Right forelimb (tissue), 1 donor: Measurements from ENCODE around the gene IL13RA2.

Source experiments
- DNase-seq: peaks from one replicate; pipeline ENCODE4 v3.0.0-alpha.2; 2018

IL13RA2 gene

DNA sequence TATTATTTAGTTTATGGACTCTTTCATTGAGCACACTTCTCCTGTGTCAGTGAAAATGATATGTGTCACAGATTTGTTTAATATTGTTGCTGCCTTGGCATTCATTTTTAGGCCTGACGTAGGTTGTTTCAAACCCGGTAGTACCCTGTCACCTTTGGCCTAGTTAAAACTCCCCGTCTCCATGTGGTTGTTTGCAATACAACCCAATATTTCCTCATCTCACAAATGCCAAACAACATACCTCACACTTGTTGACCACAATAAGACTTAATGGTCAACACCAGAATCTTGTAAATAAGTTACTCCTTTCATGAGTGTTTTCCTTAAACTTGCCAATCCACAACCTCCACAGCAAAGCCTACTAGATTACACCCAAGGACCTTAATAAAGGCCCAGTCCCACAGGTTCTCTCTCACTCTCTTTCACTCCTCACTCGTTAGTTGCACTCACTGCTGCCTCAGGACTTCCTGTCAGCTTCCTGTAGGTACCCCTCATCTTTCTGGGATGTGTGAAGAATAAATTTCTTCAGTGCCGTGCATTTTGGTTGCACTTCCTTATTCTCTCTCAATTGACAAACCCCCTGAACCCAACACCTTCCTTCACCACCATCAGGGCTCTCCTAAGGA, 31.3 kb downstream of the IL13RA2 start:
- no peak for DNase-seq

DNA sequence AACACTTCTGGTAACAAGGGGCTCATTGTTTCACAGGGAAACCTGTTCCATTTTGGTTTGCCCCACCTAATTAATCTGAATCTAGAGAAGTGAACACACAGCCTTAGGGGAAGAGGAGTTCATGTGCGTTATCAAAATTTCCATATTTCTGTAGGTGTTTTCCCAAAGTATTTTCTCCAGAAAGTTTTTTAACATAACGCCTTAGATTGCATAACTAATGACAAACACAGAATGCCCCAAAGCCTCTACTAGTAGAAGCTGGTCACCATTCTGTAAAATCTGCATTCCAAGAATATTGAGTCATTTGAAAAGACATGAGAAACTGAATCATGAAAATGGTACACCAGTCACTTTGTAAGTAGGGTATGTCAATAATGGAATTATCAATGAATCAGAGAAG, 41.1 kb downstream of the IL13RA2 start:
- DNase-seq, result no peak

GRCh38 chrX:114973013-114973412, 44.4 kb downstream of the IL13RA2 start:
- no peak for DNase-seq

- DNase-seq, result no peak
Measured at GRCh38 chrX:114970806-114971205, 46.6 kb downstream of the IL13RA2 start.

GRCh38 chrX:114964374-114964773, 53.0 kb downstream of the IL13RA2 start:
- no peak for DNase-seq

- DNase-seq, result no peak
Measured at GRCh38 chrX:114962209-114962608, 55.2 kb downstream of the IL13RA2 start.

- DNase-seq, result no peak
Measured at GRCh38 chrX:114959729-114960128, 57.7 kb downstream of the IL13RA2 start.
